NCI-H748 treated with DMSO at 0.1 percent for 48 hours (cell line): ENCODE data around the gene HMOX2.
A peak's percentile ranks its signal among the peaks of the same experiment; 100 is the strongest.

Source experiments
- DNase-seq: peaks from one replicate; lab custom pipeline; 2025; lab: John Stamatoyannopoulos, UW

Gene HMOX2

DNA sequence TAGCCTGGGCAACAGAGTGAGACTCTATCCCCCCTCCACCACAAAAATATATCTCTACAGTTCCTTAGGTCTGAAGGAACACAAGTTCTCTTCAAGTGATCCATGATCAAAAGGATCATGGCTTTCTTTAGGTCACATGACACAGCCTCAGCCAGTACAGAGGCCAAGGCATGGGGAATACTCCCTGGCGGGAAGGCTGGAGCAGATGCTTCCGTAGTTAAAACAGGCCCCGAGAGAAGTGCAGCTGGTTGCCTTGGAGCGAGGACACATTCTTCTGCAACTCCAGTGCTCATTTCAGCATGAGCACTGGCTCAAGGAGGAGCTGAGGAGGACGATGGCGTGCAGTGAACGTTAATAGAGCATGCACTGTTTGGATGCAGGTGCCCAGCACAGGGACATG lies 48.9 kb downstream of the HMOX2 start:
- no peak for DNase-seq

DNA sequence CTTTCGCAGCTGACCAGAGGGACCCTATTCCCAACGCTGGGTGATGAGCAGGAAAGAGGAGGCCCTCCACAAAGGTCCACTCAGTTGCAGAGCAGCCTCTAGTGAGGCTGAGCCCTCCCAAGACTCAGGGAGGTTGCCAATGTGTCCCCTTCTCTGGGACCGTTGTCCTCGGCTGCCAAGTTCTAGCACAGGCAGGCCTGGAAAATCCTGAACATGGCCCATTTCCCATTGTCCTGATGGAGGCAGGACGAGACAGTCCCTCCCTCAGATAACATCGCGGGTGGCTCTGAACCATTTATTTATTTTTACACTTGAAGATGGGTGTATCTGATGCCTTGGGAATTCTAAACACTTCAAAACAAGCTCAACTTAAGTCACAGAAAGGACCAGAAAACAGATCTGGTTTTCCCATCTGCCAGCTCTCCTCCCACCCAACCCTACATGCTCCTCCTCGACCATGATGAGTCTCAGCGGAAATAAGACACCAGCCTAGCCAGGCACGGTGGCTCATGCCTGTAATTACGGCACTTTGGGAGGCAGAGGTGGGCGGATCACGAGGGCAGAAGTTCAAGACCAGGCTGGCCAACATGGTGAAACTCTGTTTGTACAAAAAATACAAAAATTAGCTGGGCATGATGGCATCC lies 49.6 kb downstream of the HMOX2 start:
- DNase-seq = no peak

DNA sequence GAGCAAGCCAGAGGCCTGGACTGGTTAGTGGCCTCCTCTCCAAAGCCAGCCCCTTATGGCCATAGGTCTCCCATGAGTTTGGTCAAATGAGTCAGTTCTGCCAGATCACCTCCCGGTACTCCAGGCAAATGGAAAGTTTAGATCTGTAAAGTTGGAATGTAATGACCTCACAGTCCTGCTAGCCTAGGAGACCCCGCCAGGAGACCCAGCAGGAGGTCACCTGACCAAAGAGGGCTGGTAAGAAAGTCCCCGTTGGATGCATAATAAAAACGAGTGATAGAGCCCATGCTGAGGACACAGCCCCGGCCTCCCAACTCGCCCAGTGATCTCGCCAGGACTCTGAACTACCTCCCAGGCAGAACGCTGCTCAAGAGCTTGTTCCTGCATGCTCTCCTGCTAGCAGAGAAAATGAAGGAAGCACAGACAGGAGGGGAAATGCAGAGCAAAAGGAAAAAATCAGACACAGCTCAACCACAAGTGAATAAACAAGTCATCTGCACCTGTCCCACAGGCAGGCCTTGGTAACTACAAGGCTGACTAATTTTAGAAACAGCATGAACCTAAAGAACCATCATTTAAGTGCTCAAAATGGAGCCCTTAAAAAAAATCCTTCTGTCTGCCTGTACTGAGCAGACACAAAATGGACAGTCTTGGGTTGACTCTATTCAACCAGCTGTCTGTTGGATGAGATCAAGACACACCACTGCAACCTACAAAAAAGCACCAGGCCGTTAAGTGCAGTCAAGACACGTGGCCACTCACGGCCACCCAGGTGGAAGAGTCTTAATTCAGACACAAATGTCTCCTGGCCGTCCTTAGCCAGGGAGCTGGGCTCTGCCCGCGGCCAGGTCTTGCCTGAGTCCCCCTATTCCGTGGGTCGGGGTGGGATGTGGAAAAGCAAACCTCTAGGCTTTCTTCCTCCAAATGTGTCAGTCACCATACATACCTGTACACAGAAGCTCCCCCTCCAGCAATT lies 53.2 kb downstream of the HMOX2 start:
- no peak for DNase-seq

DNA sequence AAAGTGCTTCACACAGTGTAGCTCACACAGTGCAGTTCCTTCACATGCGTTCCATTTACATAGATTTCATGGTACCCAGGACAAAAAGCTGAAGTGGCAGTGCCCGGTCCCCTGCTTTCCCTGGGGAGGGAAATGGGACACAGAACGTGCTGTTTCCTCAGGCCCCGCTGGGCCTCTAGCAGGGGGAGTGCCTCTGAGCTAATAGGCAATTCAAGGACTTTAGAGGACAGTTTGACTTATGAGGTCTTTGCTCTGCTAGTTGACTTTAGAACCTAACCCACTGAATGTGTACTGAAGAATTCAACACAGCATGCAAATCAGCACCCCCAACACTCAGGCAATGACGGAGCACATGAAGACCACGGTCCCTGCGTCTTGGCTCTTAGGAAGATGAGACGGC lies 55.6 kb downstream of the HMOX2 start:
- DNase-seq = no peak

DNA sequence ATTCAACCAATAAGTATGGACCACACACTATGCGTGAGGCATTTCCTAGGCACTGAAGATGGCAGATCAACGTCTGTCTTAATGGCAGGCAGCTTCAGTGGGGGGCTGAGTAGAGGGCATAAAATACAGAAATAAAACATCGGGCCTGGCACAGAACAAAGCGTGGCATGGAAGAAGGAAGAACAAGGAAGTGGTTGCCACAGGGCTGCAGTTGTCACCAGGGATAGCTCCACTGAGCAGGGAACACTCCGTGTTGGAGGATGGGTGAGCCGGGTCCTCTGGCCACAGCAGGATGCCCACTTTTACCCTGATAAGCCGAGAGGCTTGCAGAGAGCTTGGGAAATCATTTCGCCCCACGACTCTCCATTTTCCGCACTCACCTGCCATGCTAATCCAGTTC lies 56.0 kb downstream of the HMOX2 start:
- DNase-seq = no peak

DNA sequence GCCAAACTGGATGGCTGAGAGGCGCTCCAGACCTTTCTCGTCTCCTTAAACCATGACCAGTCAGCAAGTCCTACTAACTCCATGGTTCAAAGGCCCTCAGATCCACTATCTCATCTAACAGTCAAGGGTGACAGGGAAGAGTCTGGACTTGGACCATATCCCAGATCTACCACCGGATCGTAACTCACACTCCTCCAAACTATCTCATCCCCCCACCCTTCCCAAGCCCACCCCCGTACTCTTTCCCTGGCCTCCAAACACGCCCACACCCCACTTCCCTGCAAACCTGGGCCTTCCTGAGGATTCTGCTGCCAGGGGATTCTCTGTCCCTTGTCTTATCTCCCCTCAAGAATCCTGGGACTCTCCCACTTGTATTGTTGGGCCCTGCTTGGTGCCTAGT lies 57.3 kb downstream of the HMOX2 start:
- no peak for DNase-seq

DNA sequence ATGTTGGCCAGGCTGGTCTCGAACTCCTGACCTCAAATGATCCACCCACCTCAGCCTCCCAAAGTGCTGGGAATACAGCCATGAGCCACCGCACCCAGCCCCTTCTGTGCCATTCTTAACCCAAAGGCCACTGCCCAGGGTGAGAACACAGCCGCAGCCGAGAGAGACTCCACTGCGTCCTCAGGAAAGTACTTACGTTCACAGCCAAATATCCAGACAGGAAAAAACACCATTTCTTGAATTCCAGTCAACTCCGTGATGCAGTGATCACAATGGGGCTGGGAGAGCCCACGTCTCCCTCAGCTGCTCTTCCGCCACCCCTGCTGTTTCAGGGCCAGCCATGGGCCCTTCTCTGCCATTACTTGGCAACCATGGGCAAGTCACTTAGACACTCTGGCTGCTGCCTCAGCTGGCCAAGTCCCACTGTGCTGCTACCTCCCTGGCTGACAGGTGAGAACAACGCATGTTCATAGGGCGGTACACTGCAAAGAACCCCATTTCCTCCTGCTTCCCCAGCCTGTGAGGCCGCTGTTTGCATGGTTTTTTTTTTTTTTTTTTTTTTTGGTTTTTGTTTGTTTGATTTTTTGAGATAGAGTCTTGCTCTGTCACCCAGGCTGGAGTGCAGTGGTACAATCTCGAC lies 58.1 kb downstream of the HMOX2 start:
- no peak for DNase-seq

DNA sequence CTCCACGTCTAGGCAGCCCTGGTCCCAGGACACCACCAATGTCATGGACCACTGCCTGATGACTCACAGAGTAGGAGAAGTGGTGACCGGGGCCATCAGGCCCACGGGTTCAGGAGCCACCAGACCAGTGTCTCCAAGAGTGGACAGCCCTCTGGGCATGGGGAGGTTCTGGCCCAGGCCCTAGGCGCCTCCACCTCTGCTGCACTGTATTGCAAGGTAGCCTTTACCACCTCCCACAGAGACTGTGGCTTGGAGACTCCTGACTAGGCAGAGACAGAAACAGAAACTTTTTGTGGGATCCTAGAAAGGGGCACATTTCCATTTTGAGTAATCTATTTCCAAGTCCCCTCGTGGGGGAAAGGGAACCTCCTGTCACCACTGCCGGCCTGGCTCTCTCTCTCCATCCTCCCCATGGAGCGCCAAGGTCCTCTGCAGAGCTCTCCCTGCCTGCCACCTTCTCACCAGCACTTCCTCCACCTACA lies 59.5 kb downstream of the HMOX2 start:
- no peak for DNase-seq

DNA sequence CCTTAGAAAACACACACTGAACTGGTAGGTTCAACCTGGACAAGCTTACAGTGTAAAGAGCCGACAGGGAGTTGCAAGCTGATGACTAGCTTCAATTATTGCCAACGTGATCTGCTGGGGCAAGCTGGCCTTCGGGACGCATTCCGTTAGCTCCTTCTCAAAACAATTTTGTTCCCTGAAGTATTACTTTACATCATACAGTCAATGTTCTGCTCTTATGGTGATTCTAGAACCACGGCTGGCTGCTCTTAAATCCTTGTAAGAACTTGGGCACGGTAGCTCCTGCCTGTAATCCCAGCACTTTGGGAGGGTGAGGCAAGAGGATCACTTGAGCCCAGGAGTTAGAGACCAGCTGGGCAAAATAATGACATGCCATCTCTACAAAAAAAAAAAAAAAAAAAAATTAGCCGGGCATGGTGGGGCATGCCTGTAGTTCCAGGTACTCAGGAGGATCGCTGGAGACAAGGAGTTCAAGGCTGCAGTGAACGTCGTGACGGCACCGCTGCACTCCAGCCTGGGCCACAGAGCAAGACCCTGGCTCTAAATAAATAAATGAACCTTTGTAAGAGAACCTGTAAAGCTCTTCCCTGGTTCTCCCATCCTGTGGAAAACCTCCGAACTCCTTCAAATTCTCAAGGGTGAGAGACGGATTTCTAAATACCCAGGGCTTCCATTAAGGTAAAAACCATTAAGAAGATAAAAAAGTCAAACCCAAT lies 60.4 kb downstream of the HMOX2 start:
- no peak for DNase-seq

DNA sequence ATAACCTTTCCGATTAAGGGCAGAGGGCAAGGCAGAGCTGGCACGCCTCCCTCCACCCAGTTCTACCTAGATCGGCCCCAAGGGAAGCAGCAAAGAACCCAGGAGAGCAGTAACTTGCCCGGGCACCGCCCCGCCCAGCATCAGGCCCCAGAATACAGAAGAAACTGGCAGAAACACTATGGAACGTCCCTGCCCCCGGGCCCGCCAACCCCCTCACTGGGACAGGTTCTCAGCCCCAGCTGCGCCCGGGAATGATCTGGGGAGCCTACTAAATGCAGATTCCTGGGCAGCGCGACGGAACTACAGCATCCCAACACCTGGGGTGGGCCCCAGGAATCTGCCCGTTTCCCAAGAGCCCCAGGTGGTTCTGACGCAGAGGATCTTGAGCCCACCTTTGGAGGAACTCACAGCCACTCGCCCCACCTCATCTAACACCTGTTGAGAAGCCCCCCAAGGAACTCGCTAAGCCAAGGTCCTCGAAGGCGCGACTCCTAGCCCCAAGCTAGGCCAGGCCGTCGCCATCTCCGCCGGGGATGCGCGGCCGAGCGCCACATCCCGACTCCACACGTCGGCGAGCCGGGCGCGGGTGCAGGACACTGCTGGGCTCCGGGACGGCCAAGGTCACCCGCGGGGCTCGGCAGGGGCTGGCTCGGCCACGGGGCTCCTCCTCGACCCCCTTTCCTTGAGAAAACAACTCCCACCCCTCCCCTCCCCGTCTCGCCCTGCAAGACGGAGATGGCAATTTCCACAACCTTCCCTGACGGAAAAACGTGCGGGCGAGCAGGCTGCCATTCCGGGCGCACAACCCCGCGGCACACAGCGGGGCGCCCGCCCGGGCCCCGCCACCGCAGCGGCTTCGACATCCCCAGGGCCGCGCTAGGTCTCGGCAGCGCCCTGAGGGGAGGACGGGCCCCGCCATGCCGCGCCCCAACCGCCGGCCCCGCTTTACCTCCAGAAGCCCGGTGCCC lies 61.5 kb downstream of the HMOX2 start:
- no peak for DNase-seq

DNA sequence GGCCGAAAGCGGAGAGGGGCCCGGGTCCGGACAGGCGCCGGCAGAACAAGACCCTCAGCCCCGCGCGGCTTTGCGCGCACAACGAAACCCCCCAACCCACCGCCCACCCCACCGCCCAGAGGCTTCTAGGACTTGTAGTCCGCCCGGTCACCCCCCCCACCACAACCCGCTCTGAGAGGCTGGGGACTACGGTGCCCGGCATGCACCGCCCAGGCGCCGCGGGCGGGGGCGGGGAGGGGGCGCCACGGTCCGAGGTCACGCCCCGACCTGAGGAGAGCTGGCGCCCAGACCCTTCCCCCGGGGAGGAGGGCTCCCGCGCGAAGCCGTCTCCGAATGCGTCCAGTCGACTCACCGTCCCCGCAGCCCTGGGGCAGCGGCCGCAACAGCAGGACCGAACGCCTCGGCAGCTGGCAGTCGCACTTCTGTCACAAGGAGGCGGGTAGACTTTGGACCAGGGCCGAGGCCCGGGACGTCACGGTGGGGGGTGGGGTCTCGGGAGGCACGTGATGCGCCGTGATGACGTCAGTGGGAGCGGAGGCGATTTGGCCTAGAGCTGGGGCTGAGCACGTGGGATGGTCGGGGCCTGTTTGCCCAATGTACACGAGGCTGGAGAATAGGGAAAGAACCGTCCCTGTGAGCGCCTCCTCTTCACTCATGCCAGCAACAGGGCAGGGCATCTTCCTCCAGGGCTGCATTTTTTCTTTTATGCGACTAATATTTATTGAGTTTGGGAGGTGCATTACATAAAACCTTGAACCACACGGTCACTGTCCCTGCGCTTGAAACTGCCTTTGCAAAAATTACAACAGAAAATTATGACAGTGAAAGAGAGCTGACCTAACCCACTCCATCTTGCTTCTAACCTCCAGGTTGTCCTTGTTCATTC lies 62.4 kb downstream of the HMOX2 start, which contains the start of gene CDIP1:
Gene CDIP1 (minus strand): TSS at position 424 of the 886 bp plus-strand sequence. CDS start 24,643 bp downstream, outside the sequence.
- DNase-seq = peak; percentile 62

DNA sequence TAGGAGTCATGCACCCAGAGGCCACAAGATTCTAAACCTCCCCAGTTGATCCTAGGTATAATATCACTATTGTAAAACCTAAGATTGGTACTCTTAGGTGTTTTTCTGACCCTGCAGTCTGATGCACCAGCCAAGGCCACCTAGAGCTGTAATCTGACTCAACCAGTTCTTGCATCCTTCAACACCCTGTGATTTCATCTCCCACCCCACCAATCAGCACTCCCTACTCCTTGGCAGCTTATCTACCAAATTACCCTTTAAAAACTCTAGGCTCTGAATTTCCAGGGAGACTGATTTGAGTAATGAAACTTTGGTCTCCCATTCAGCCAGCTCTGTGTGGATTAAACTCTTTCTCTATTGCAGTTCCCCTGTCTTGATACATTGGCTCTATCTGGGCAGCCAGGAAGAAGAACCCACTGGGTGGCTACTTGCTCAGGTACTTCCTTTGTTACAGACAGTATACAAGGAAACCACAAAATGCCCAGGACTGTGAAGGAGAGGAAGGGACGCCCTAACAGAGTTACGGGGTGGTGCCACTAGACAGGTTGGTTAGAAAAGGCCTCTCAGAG lies 63.6 kb downstream of the HMOX2 start:
- DNase-seq = no peak

DNA sequence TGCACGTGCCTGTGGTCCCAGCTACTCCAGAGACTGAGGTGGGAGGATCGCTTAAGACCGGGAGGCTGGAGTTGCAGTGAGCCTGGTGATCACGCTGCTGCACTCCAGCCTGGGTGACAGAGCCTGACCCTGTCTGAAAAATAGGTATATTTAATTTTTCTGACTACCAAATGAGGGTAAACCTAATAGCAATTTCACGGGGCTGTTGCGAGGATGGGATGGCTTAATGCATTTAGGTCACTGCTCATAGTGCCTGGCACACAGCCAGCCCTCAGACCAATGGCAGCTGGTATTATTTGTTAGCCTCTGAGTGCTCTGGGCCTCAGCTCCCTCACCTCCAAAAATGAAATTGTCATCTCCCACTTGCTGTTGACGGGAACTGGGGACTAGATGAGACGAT lies 68.3 kb downstream of the HMOX2 start:
- no peak for DNase-seq

DNA sequence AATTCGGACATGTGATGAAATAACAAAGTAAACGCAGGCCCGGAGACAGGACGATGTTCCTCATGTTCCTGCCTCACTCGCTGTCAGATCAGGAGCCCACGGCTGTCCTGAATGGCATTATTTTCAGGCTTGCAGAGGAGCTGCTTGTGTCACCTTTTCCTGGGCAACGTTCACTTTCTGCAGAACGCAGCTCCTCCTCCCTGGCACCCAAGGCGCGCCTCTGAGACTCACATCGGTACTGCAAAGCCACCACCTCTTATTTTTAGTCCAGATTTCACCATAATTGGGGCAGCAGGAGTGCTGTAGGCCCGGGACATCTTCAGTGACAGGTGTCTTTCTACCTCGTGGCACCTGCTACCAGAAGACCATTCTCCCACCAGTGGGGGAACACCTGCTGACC lies 71.9 kb downstream of the HMOX2 start:
- DNase-seq = no peak

DNA sequence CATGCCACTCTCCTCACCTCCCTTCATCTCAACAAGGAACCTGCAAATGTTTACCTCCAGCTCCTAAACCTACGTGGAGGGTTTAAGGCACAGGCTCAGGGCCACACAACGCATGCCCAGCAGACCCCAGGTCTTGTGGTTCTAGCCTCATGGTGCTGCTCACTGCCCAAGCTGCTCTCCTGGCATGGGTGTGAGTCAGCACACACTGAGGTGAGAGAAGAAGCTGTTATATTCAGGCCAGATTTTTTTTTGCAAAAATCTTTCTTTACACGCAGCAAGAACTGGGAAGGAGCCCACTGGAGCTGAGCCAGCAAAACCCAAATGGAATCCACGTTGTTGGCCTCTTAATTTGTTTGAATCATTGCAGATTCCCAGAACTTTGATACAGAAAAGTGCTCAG lies 74.4 kb downstream of the HMOX2 start:
- DNase-seq = no peak

DNA sequence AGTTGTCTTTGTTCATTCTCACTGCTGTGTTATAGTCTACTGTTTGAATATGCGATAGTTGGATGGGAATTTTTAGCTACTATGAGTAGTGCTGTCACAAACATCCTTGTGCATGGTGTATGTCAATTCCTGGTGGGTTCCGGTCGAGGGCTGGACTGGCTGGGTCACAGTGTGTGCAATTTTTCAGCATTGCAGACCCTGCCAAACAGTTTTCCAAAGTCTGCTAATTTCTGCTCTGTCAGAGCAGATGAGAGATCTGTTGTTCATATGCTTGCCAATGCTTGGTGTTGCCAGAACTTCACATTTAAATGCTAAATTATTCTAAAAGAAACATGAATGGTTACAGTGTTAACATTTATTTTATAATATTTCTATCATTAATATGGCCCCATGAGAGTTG lies 76.3 kb downstream of the HMOX2 start:
- no peak for DNase-seq

DNA sequence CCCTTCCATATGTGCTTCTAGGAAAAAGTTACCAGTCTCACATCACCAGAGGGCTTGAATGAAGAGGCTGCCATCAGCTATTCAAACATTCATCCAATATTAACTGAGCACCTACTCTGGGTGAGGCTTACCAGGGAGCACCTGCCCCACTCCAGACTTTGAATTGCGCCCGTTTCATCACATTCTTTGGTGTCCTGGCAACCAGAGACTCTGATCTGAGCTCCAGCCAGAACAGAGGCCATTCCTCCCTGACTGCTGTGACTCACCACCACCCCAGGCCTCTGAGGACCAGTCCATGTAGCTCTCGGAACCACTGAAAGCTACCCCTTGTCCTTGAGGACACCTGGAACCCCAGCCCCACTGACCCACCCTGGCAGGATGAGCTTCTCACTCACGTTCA lies 79.9 kb downstream of the HMOX2 start, which contains the start of gene C16orf96:
Gene C16orf96 (plus strand): TSS at position 229 of the 400 bp plus-strand sequence. CDS start 150 bp downstream, at position 379.
- no peak for DNase-seq

DNA sequence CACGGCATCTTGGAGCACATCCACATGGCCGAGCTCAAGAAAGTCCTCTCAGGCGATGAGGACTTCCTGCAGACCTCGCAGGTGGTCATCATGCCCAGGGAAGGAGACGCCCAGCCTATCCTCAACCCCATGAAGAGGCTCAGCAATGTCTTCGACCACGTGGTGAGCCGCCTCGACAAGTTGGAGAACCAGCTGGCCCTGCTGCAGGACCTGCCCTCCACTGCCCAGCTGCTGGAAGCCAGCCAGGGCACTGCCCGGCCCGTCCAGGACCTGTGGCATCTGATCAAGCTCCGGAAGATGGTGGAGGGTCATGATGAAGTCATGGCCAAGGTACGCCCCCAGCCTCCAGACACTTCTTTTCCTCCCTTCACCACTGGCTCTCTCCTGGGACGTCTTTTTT lies 80.4 kb downstream of the HMOX2 start:
- DNase-seq = no peak

DNA sequence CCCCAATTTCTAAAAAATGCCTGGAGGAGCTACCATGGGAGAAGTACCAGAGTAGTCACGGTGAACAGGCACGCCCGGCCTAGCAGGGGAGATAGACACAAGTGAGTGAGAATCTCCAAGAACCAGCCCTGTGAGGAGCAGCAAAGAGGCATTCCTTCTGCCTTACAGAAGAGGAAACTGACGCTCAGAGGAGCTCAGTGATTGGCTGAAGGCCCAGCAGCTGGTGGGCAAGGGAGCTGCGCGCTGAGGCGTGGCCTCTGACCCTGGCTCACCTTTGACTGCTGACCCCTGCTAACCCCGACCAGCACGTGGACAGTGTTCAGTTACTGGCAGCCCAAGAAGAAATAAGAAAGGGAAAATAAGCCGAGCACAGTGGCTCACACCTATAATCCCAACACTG lies 81.8 kb downstream of the HMOX2 start:
- DNase-seq = no peak
